ENCODE measurements around the gene LRRC53. TPM values are rescaled to one million over a fixed set of nuclear protein-coding genes. Genes with fewer than 3 reads are reported as not detected.

The LRRC53 gene
- total and polyA plus RNA-seq, 4 donors, result not detected

GRCh38 chr1:74502858-74503257, 9.6 kb downstream of the LRRC53 start:
- no peaks in the 10 kb centered on the region for H3K27me3 ChIP-seq (ENCODE audit: control insufficient read depth in 1 of 2, insufficient read depth in 2 of 2, low read length in 1 of 2)
- intact Hi-C loops (cut with DNase I), result no loop called here
- H3K36me3 ChIP-seq (ENCODE audit: control insufficient read depth in 1 of 2, insufficient read depth in 2 of 2, low read length in 1 of 2), result no peaks in the 10 kb centered on the region
- no peaks in the 10 kb centered on the region for H3K4me1 ChIP-seq (ENCODE audit: control insufficient read depth in 1 of 2, insufficient read depth in 2 of 2, low read length in 2 of 2)
- H3K9me3 ChIP-seq (ENCODE audit: control insufficient read depth, low read length), result peaks cover 3% of the 10 kb centered on the region
- 71 to 75% methylated on average over 2 of the region's 2 CpGs for WGBS, 2 donors
- DNase-seq (no peak), ATAC-seq (ENCODE audit: low FRiP score) (no peak)
- no peak overlapping the region for H3K27ac ChIP-seq (ENCODE audit: low read depth in 1 of 2, low read length in 2 of 2)
- H3K4me3 ChIP-seq (ENCODE audit: low read length in 2 of 2), result no peak overlapping the region

DNA sequence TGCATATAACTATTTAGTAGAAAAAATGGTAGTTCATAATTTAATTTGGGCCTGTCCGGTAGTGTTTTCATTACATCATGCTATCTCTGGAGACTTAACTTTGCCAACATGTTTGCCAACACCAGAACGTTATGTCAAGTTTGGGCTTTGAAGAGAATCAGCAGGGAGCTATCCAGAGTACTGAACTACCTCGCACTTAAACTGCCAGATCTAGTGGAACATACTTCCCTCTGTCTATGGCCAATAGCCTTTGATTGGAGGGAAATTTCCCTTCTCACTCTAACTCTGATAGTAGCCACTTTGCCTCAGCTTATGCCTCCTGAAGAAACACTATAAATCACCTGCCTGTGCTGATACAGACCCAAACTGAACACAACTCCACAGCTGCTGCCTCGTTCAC, 10.0 kb downstream of the LRRC53 start:
- 17 to 20% methylated on average over 4 of the region's 4 CpGs for WGBS, 2 donors
- peaks cover 3% of the 10 kb centered on the region for H3K9me3 ChIP-seq (ENCODE audit: control insufficient read depth, low read length)

GRCh38 chr1:74498901-74499300, 13.5 kb downstream of the LRRC53 start:
- intact Hi-C loops (cut with DNase I), result no loop called here
- no peak for DNase-seq
- H3K27me3 ChIP-seq (ENCODE audit: control insufficient read depth in 1 of 2, insufficient read depth in 2 of 2, low read length in 1 of 2), result no peaks in the 10 kb centered on the region

More for the DNA sequence above, 10.0 kb downstream of the LRRC53 start:
- H3K4me1 ChIP-seq (ENCODE audit: control insufficient read depth in 1 of 2, insufficient read depth in 2 of 2, low read length in 2 of 2), result no peaks in the 10 kb centered on the region
- intact Hi-C loops (cut with DNase I), result no loop called here
- H3K4me3 ChIP-seq (ENCODE audit: low read length in 2 of 2), result no peak overlapping the region
- H3K36me3 ChIP-seq (ENCODE audit: control insufficient read depth in 1 of 2, insufficient read depth in 2 of 2, low read length in 1 of 2), result no peaks in the 10 kb centered on the region
- DNase-seq (no peak), ATAC-seq (ENCODE audit: low FRiP score) (no peak)
- H3K27ac ChIP-seq (ENCODE audit: low read depth in 1 of 2, low read length in 2 of 2), result no peak overlapping the region
- no peaks in the 10 kb centered on the region for H3K27me3 ChIP-seq (ENCODE audit: control insufficient read depth in 1 of 2, insufficient read depth in 2 of 2, low read length in 1 of 2)

DNA sequence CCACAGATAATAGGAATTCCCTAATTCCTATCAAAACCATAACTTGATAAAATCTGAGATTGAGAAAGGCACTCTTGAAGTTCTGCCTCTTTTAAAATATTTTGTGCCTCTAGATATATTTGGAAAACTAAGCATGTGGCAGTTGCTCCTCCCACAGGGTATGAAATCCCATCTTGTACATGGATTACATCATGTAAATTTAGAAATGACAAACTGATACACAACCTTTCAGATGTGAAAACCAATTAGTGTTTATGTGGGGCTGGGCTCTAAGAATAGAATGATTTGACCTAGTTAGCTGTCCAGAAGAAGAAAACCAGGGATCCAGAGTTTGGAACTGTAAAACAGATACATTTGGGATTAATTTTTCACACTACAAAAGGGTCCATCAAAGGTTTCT, 15.7 kb downstream of the LRRC53 start:
- Histone ChIP-seq H3K9me3 (ENCODE audit: control insufficient read depth, low read length) (no peaks in the 10 kb centered on the region), H3K27ac (ENCODE audit: low read depth in 1 of 2, low read length in 2 of 2) (no peak overlapping the region), H3K4me3 (ENCODE audit: low read length in 2 of 2) (no peak overlapping the region), H3K36me3 (ENCODE audit: control insufficient read depth in 1 of 2, insufficient read depth in 2 of 2, low read length in 1 of 2) (no peaks in the 10 kb centered on the region), H3K27me3 (ENCODE audit: control insufficient read depth in 1 of 2, insufficient read depth in 2 of 2, low read length in 1 of 2) (no peaks in the 10 kb centered on the region), H3K4me1 (ENCODE audit: control insufficient read depth in 1 of 2, insufficient read depth in 2 of 2, low read length in 2 of 2) (no peaks in the 10 kb centered on the region)
- intact Hi-C loops (cut with DNase I), result no loop called here
- ATAC-seq (ENCODE audit: low FRiP score), result no peak
- DNase-seq, result no peak

More at GRCh38 chr1:74498901-74499300, 13.5 kb downstream of the LRRC53 start:
- Histone ChIP-seq H3K4me3 (ENCODE audit: low read length in 2 of 2) (no peak overlapping the region), H3K9me3 (ENCODE audit: control insufficient read depth, low read length) (peaks cover 3% of the 10 kb centered on the region), H3K36me3 (ENCODE audit: control insufficient read depth in 1 of 2, insufficient read depth in 2 of 2, low read length in 1 of 2) (no peaks in the 10 kb centered on the region), H3K27ac (ENCODE audit: low read depth in 1 of 2, low read length in 2 of 2) (no peak overlapping the region), H3K4me1 (ENCODE audit: control insufficient read depth in 1 of 2, insufficient read depth in 2 of 2, low read length in 2 of 2) (no peaks in the 10 kb centered on the region)
- 84 to 85% methylated on average over 3 of the region's 3 CpGs for WGBS, 2 donors
- no peak for ATAC-seq (ENCODE audit: low FRiP score)

GRCh38 chr1:74486036-74486435, 26.4 kb downstream of the LRRC53 start:
- intact Hi-C loops (cut with DNase I), result no loop called here
- no peak for DNase-seq
- Histone ChIP-seq H3K27me3 (ENCODE audit: control insufficient read depth in 1 of 2, insufficient read depth in 2 of 2, low read length in 1 of 2) (no peaks in the 10 kb centered on the region), H3K9me3 (ENCODE audit: control insufficient read depth, low read length) (no peaks in the 10 kb centered on the region), H3K36me3 (ENCODE audit: control insufficient read depth in 1 of 2, insufficient read depth in 2 of 2, low read length in 1 of 2) (no peaks in the 10 kb centered on the region), H3K4me3 (ENCODE audit: low read length in 2 of 2) (no peak overlapping the region), H3K27ac (ENCODE audit: low read depth in 1 of 2, low read length in 2 of 2) (no peak overlapping the region), H3K4me1 (ENCODE audit: control insufficient read depth in 1 of 2, insufficient read depth in 2 of 2, low read length in 2 of 2) (no peaks in the 10 kb centered on the region)
- WGBS, 2 donors, result 58 to 90% methylated on average over 1 of the region's 1 CpG
- ATAC-seq (ENCODE audit: low FRiP score), result no peak

DNA sequence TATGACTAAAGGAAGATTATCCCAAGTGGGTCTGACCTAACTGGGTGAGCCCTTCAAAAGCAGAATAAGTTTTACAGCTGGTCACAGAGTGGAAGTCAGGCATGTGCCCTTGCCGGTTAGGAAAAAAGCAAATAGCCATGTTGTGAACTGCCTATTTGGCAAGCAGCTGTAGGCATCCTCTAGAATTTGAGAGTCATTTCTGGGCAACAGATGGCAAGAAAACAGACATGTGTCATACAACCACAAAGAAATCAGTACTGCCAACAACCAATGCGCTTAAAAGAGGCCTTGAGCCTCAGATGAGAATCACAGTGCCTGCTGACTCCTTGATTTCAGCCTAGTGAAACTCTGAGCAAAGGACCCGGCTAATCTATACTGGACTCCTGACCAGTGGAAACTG, 26.8 kb downstream of the LRRC53 start:
- Histone ChIP-seq H3K4me1 (ENCODE audit: control insufficient read depth in 1 of 2, insufficient read depth in 2 of 2, low read length in 2 of 2) (no peaks in the 10 kb centered on the region), H3K36me3 (ENCODE audit: control insufficient read depth in 1 of 2, insufficient read depth in 2 of 2, low read length in 1 of 2) (no peaks in the 10 kb centered on the region), H3K4me3 (ENCODE audit: low read length in 2 of 2) (no peak overlapping the region), H3K9me3 (ENCODE audit: control insufficient read depth, low read length) (no peaks in the 10 kb centered on the region), H3K27ac (ENCODE audit: low read depth in 1 of 2, low read length in 2 of 2) (no peak overlapping the region), H3K27me3 (ENCODE audit: control insufficient read depth in 1 of 2, insufficient read depth in 2 of 2, low read length in 1 of 2) (no peaks in the 10 kb centered on the region)
- intact Hi-C loops (cut with DNase I), result no loop called here
- ATAC-seq (ENCODE audit: low FRiP score) (no peak), DNase-seq (no peak)
- WGBS, 2 donors, result 87 to 88% methylated on average over 3 of the region's 3 CpGs

GRCh38 chr1:74481607-74482006, 30.8 kb downstream of the LRRC53 start:
- Histone ChIP-seq H3K27me3 (ENCODE audit: control insufficient read depth in 1 of 2, insufficient read depth in 2 of 2, low read length in 1 of 2) (no peaks in the 10 kb centered on the region), H3K4me1 (ENCODE audit: control insufficient read depth in 1 of 2, insufficient read depth in 2 of 2, low read length in 2 of 2) (no peaks in the 10 kb centered on the region), H3K27ac (ENCODE audit: low read depth in 1 of 2, low read length in 2 of 2) (no peak overlapping the region), H3K4me3 (ENCODE audit: low read length in 2 of 2) (no peak overlapping the region), H3K9me3 (ENCODE audit: control insufficient read depth, low read length) (no peaks in the 10 kb centered on the region), H3K36me3 (ENCODE audit: control insufficient read depth in 1 of 2, insufficient read depth in 2 of 2, low read length in 1 of 2) (no peaks in the 10 kb centered on the region)
- DNase-seq, result no peak
- WGBS, 2 donors, result 83 to 90% methylated on average over 3 of the region's 3 CpGs
- no peak for ATAC-seq (ENCODE audit: low FRiP score)
- intact Hi-C loops (cut with DNase I), result no loop called here

DNA sequence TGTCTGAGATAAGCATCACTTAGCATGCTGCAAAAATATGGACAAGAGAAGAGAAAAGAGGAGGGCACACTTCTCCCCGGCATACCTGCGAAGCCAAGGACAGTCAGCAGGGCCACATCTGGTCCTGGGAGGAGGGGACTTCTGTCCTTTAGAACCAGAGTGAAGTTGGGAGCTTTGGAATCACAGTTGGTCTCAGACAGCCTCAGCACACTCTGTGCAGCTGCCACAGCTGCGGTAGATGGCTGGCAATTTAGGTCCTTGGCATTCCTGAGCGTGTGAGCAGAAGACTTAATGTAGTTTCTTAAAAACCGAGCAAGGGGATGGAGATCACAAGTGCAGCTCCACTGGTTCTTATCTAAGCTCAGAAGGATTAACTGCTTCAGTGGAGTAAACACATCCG, 32.3 kb downstream of the LRRC53 start:
- H3K36me3 ChIP-seq (ENCODE audit: control insufficient read depth in 1 of 2, insufficient read depth in 2 of 2, low read length in 1 of 2), result no peaks in the 10 kb centered on the region
- 54 to 61% methylated on average over 6 of the region's 6 CpGs for WGBS, 2 donors
- intact Hi-C loops (cut with DNase I), result no loop called here
- H3K27me3 ChIP-seq (ENCODE audit: control insufficient read depth in 1 of 2, insufficient read depth in 2 of 2, low read length in 1 of 2), result no peaks in the 10 kb centered on the region
- no peak overlapping the region for H3K4me3 ChIP-seq (ENCODE audit: low read length in 2 of 2)
- no peak overlapping the region for H3K27ac ChIP-seq (ENCODE audit: low read depth in 1 of 2, low read length in 2 of 2)
- DNase-seq, result peak in 1 of 2 donors; percentile 41
- ATAC-seq (ENCODE audit: low FRiP score), result no peak
- peaks cover 0 to 2% of the 10 kb centered on the region in 2 donors for H3K4me1 ChIP-seq (ENCODE audit: control insufficient read depth in 1 of 2, insufficient read depth in 2 of 2, low read length in 2 of 2)
- H3K9me3 ChIP-seq (ENCODE audit: control insufficient read depth, low read length), result no peaks in the 10 kb centered on the region

- no peaks in the 10 kb centered on the region for H3K36me3 ChIP-seq (ENCODE audit: control insufficient read depth in 1 of 2, insufficient read depth in 2 of 2, low read length in 1 of 2)
- H3K9me3 ChIP-seq (ENCODE audit: control insufficient read depth, low read length), result no peaks in the 10 kb centered on the region
- H3K4me3 ChIP-seq (ENCODE audit: low read length in 2 of 2), result no peak overlapping the region
- no peaks in the 10 kb centered on the region for H3K27me3 ChIP-seq (ENCODE audit: control insufficient read depth in 1 of 2, insufficient read depth in 2 of 2, low read length in 1 of 2)
- H3K4me1 ChIP-seq (ENCODE audit: control insufficient read depth in 1 of 2, insufficient read depth in 2 of 2, low read length in 2 of 2), result peaks cover 0 to 3% of the 10 kb centered on the region in 2 donors
- ATAC-seq (ENCODE audit: low FRiP score), result no peak
- H3K27ac ChIP-seq (ENCODE audit: low read depth in 1 of 2, low read length in 2 of 2), result no peak overlapping the region
- WGBS, 2 donors, result 74 to 82% methylated on average over 2 of the region's 2 CpGs
- intact Hi-C loops (cut with DNase I), result no loop called here
- DNase-seq, result no peak
Measured at GRCh38 chr1:74478979-74479378, 33.4 kb downstream of the LRRC53 start.
